Measurements from ENCODE around the gene IL15RA.

The IL15RA gene, protein sequence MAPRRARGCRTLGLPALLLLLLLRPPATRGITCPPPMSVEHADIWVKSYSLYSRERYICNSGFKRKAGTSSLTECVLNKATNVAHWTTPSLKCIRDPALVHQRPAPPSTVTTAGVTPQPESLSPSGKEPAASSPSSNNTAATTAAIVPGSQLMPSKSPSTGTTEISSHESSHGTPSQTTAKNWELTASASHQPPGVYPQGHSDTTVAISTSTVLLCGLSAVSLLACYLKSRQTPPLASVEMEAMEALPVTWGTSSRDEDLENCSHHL

GRCh38 chr10:5977471-5978229 lies at the start of gene IL15RA:
IL15RA (minus strand) TSS chr10:5977543; CDS start chr10:5977492, 51 bp downstream.
- Histone ChIP-seq H3K27me3 (ENCODE audit: control insufficient read depth, insufficient read depth, low read length) (peaks cover 15% of the 10 kb centered on the region; the same call in 1 of the 2 replicates), H3K27ac (ENCODE audit: low read length) (no peak within 1 kb of the TSS), H3K4me1 (ENCODE audit: control insufficient read depth, insufficient read depth, low read length) (no peaks in the 10 kb centered on the region), H3K36me3 (ENCODE audit: control insufficient read depth, insufficient read depth, low read length) (no peaks in the 10 kb centered on the region; the same call in 1 of the 2 replicates), H3K9me3 (ENCODE audit: control insufficient read depth, insufficient read depth, low read length) (no peaks in the 10 kb centered on the region), H3K4me3 (ENCODE audit: low read length) (peak within 1 kb of the TSS; percentile 64)
- no CpG with 5 or more reads among the region's 80 CpGs for WGBS (ENCODE audit: insufficient coverage, insufficient read length)
- DNase-seq (ENCODE audit: low read depth, low spot score), result no peak

GRCh38 chr10:6025683-6026255 lies 48.4 kb upstream of the IL15RA start:
- no CpG with 5 or more reads among the region's 6 CpGs for WGBS (ENCODE audit: insufficient coverage, insufficient read length)
- no peaks in the 10 kb centered on the region for H3K9me3 ChIP-seq (ENCODE audit: control insufficient read depth, insufficient read depth, low read length)
- DNase-seq (ENCODE audit: low read depth, low spot score), result no peak
- no peak overlapping the region for H3K27ac ChIP-seq (ENCODE audit: low read length)
- H3K36me3 ChIP-seq (ENCODE audit: control insufficient read depth, insufficient read depth, low read length), result no peaks in the 10 kb centered on the region
- no peaks in the 10 kb centered on the region for H3K27me3 ChIP-seq (ENCODE audit: control insufficient read depth, insufficient read depth, low read length)
- no peak overlapping the region for H3K4me3 ChIP-seq (ENCODE audit: low read length)
- H3K4me1 ChIP-seq (ENCODE audit: control insufficient read depth, insufficient read depth, low read length), result no peaks in the 10 kb centered on the region

- Histone ChIP-seq H3K36me3 (ENCODE audit: control insufficient read depth, insufficient read depth, low read length) (no peaks in the 10 kb centered on the region), H3K4me1 (ENCODE audit: control insufficient read depth, insufficient read depth, low read length) (no peaks in the 10 kb centered on the region), H3K9me3 (ENCODE audit: control insufficient read depth, insufficient read depth, low read length) (no peaks in the 10 kb centered on the region), H3K27ac (ENCODE audit: low read length) (no peak overlapping the region), H3K4me3 (ENCODE audit: low read length) (no peak overlapping the region), H3K27me3 (ENCODE audit: control insufficient read depth, insufficient read depth, low read length) (no peaks in the 10 kb centered on the region)
- DNase-seq (ENCODE audit: low read depth, low spot score), result no peak
- WGBS (ENCODE audit: insufficient coverage, insufficient read length), result no CpG with 5 or more reads among the region's 10 CpGs
Observed at GRCh38 chr10:6024334-6024682, 47.0 kb upstream of the IL15RA start.

DNA sequence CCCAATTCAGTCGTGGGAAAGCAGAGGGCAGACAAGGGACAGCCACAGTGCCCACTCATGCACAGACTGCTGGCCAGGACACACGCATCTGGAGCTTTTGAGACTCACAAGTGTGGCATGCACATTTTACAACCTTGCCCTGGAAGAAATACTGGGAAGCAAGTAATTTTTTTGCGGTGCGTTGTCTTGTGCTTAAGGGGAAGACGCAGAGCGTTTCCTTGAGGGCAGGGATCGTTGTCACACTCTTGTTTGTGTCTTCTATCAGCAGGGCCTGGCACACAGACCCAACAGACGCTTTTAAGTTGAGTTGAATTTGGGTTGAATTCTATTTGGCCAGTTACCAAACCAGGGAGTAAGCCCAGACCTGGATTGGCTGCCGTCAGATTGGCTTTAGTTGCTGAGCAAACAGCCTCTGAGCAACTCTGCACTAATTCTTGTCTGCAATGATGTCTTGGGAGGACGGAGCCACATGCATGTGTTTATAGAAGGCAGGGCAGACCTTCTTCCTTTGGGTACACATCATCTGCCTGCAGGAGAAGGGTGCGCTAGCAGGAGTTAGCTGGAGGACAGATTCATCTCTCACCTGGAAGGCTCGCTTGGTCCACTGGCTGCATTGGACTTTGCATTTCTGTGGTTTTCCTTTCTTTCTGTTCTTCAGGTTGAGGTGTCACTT lies 46.5 kb upstream of the IL15RA start:
- no peaks in the 10 kb centered on the region for H3K9me3 ChIP-seq (ENCODE audit: control insufficient read depth, insufficient read depth, low read length)
- no peak for DNase-seq (ENCODE audit: low read depth, low spot score)
- no peaks in the 10 kb centered on the region for H3K4me1 ChIP-seq (ENCODE audit: control insufficient read depth, insufficient read depth, low read length)
- no peak overlapping the region for H3K27ac ChIP-seq (ENCODE audit: low read length)
- H3K27me3 ChIP-seq (ENCODE audit: control insufficient read depth, insufficient read depth, low read length), result no peaks in the 10 kb centered on the region
- no peak overlapping the region for H3K4me3 ChIP-seq (ENCODE audit: low read length)
- H3K36me3 ChIP-seq (ENCODE audit: control insufficient read depth, insufficient read depth, low read length), result no peaks in the 10 kb centered on the region
- WGBS (ENCODE audit: insufficient coverage, insufficient read length), result no CpG with 5 or more reads among the region's 12 CpGs

DNA sequence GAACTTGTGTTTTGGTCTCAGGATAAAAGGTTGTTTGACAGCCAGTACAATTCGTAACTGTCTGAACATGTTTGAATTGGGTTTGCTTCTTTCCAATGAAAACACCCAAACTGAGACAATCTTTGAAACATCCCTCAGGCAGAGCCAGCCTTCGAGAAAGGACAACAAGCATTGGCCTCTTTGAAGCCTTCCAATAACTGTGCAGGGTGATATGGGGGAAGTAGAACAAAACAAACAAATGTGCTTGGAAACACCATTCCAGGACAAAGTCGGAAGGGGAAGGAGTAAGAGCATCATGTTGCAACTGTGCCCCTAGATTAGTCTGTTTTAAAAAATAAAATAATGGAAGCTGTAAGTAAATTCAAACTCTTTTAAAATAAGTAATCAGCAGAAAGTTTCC lies 45.3 kb upstream of the IL15RA start:
- no peaks in the 10 kb centered on the region for H3K36me3 ChIP-seq (ENCODE audit: control insufficient read depth, insufficient read depth, low read length)
- WGBS (ENCODE audit: insufficient coverage, insufficient read length), result no CpG with 5 or more reads among the region's 3 CpGs
- H3K4me1 ChIP-seq (ENCODE audit: control insufficient read depth, insufficient read depth, low read length), result no peaks in the 10 kb centered on the region
- DNase-seq (ENCODE audit: low read depth, low spot score), result no peak
- no peak overlapping the region for H3K4me3 ChIP-seq (ENCODE audit: low read length)
- no peaks in the 10 kb centered on the region for H3K9me3 ChIP-seq (ENCODE audit: control insufficient read depth, insufficient read depth, low read length)
- no peak overlapping the region for H3K27ac ChIP-seq (ENCODE audit: low read length)
- H3K27me3 ChIP-seq (ENCODE audit: control insufficient read depth, insufficient read depth, low read length), result no peaks in the 10 kb centered on the region

DNA sequence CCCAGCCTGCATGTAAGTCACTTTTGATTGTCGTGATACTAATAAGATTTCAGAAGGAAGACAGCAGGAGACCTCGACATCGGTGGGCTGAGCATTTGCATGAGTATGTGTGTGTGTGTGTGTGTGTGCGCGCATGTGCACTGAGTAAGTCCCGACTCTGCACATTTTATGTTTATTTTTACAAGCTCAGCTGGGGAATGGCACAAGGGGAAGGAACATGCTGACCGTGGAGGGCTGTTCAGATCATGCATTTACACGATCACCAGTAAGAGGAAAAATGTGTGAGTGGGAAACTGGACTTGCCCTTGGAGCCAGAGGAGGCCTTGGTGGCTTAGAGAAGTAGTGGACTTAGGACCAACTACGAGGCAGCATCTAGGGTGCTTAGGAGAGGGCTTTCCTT lies 43.5 kb upstream of the IL15RA start:
- DNase-seq (ENCODE audit: low read depth, low spot score), result no peak
- no CpG with 5 or more reads among the region's 9 CpGs for WGBS (ENCODE audit: insufficient coverage, insufficient read length)
- H3K36me3 ChIP-seq (ENCODE audit: control insufficient read depth, insufficient read depth, low read length), result no peaks in the 10 kb centered on the region
- H3K4me3 ChIP-seq (ENCODE audit: low read length), result no peak overlapping the region
- H3K27me3 ChIP-seq (ENCODE audit: control insufficient read depth, insufficient read depth, low read length), result no peaks in the 10 kb centered on the region
- no peaks in the 10 kb centered on the region for H3K9me3 ChIP-seq (ENCODE audit: control insufficient read depth, insufficient read depth, low read length)
- no peak overlapping the region for H3K27ac ChIP-seq (ENCODE audit: low read length)
- no peaks in the 10 kb centered on the region for H3K4me1 ChIP-seq (ENCODE audit: control insufficient read depth, insufficient read depth, low read length)

DNA sequence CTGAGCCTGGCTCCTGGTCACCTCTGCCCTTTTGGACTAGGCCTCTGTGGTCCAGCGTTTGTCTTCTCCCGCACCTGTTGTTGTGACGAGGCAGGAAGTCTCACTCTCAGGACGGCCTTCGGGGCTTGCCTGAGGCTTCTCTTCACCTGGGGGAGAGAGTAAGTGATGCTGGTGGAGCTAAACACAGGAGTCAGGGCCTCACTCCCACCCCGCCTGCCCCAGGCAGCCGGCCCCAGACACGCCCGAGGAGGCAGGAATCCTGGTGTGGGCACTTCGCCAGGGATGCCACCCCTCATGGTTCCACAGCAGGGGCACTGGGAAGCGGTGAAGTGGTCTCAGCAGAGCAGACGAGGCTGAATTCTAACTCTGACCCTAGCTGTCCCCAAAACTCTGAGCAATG lies 42.5 kb upstream of the IL15RA start:
- no peaks in the 10 kb centered on the region for H3K27me3 ChIP-seq (ENCODE audit: control insufficient read depth, insufficient read depth, low read length)
- no peaks in the 10 kb centered on the region for H3K36me3 ChIP-seq (ENCODE audit: control insufficient read depth, insufficient read depth, low read length)
- H3K9me3 ChIP-seq (ENCODE audit: control insufficient read depth, insufficient read depth, low read length), result no peaks in the 10 kb centered on the region
- H3K27ac ChIP-seq (ENCODE audit: low read length), result no peak overlapping the region
- no peaks in the 10 kb centered on the region for H3K4me1 ChIP-seq (ENCODE audit: control insufficient read depth, insufficient read depth, low read length)
- H3K4me3 ChIP-seq (ENCODE audit: low read length), result no peak overlapping the region
- WGBS (ENCODE audit: insufficient coverage, insufficient read length), result no CpG with 5 or more reads among the region's 12 CpGs
- no peak for DNase-seq (ENCODE audit: low read depth, low spot score)

DNA sequence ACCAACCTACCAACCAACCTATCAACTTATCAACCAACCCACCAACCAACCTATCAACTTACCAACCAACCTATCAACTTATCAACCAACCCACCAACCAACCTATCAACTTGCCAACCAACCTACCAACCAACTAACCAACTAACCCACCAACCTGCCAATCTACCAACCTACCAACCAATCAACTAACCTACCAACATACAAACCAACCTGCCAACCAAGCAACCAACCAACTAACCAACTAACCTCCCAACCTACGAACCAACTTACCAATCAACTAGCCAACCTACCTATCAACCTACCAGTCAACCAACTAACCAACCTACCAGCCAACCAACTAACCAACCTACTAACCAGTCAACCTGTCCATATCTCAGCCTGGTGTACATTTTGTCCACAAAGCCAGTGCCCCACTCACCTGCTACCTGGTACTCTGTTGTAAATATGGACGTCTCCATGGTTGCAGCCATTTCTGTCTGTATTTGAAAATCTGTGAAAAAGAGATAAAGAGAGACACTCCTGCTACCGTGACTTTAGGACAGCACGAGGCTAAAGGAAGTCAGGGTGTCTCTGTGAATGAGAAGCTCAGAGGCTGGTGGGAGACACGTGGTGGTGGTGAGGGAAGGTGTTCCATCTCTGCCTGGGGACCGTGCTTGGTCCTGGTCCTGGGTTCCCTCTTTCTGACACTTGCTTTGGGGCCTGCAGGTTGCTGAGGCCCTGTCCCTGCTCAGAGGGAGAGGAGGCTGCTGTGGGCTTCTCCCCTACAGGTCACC lies 41.9 kb upstream of the IL15RA start:
- H3K27ac ChIP-seq (ENCODE audit: low read length), result no peak overlapping the region
- DNase-seq (ENCODE audit: low read depth, low spot score), result no peak
- H3K9me3 ChIP-seq (ENCODE audit: control insufficient read depth, insufficient read depth, low read length), result no peaks in the 10 kb centered on the region
- H3K4me3 ChIP-seq (ENCODE audit: low read length), result no peak overlapping the region
- WGBS (ENCODE audit: insufficient coverage, insufficient read length), result 100% methylated on average over 1 of the region's 6 CpGs
- no peaks in the 10 kb centered on the region for H3K36me3 ChIP-seq (ENCODE audit: control insufficient read depth, insufficient read depth, low read length)
- no peaks in the 10 kb centered on the region for H3K27me3 ChIP-seq (ENCODE audit: control insufficient read depth, insufficient read depth, low read length)
- H3K4me1 ChIP-seq (ENCODE audit: control insufficient read depth, insufficient read depth, low read length), result no peaks in the 10 kb centered on the region

DNA sequence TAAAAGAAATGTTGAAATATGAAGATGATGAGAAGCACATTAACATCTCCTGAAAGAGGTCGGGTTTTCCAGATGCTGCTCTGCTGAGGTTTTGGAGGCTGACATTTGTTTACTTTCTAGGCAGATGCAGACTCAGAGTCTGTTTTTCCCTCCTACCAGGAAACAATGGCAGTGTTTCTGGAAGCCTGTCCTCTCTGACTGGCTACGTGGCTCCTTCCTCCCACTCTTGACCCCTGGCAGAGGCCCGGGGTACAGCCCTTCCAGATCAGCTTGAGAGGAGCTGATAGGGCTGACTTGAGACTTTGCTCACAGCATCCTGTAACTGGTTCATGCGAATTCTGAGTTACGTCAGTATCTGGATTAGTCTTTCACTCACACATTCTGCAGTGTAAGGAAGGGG lies 41.1 kb upstream of the IL15RA start:
- no CpG with 5 or more reads among the region's 5 CpGs for WGBS (ENCODE audit: insufficient coverage, insufficient read length)
- no peaks in the 10 kb centered on the region for H3K36me3 ChIP-seq (ENCODE audit: control insufficient read depth, insufficient read depth, low read length)
- DNase-seq (ENCODE audit: low read depth, low spot score), result no peak
- no peaks in the 10 kb centered on the region for H3K4me1 ChIP-seq (ENCODE audit: control insufficient read depth, insufficient read depth, low read length)
- no peaks in the 10 kb centered on the region for H3K27me3 ChIP-seq (ENCODE audit: control insufficient read depth, insufficient read depth, low read length)
- H3K9me3 ChIP-seq (ENCODE audit: control insufficient read depth, insufficient read depth, low read length), result no peaks in the 10 kb centered on the region
- no peak overlapping the region for H3K4me3 ChIP-seq (ENCODE audit: low read length)
- no peak overlapping the region for H3K27ac ChIP-seq (ENCODE audit: low read length)

DNA sequence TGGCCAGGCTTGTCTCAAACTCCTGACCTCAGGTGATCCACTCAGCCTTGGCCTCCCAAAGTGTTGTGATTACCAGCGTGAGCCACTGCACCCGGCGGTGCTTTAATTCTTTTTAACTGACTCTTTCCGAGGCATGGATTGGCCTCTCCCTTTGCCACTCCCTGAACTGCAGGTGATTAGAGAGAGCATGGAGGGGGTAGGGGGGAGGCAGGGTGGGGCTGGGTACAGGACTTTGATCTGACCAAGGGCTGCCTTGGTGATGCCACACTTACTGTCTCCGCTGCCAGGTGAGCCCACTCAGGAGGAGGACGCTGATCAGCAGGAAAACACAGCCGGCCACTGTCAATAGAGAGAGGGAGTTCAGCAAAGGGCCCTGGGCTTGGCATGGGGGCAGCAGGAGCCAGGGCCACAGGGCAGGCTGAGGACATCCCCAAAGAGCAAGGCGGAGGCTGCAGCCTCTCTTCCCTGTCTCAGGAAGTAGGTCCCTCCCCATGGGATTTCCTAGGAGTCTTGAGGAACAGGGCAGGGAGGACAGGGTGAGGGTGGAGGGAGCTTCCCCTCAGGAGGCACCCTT lies 40.5 kb upstream of the IL15RA start:
- Histone ChIP-seq H3K4me1 (ENCODE audit: control insufficient read depth, insufficient read depth, low read length) (no peaks in the 10 kb centered on the region), H3K4me3 (ENCODE audit: low read length) (no peak overlapping the region), H3K9me3 (ENCODE audit: control insufficient read depth, insufficient read depth, low read length) (no peaks in the 10 kb centered on the region), H3K27me3 (ENCODE audit: control insufficient read depth, insufficient read depth, low read length) (no peaks in the 10 kb centered on the region), H3K36me3 (ENCODE audit: control insufficient read depth, insufficient read depth, low read length) (no peaks in the 10 kb centered on the region), H3K27ac (ENCODE audit: low read length) (no peak overlapping the region)
- WGBS (ENCODE audit: insufficient coverage, insufficient read length), result no CpG with 5 or more reads among the region's 8 CpGs
- DNase-seq (ENCODE audit: low read depth, low spot score), result no peak

Data from iPS DF 6.9 (cell line).